Measurements from ENCODE around the gene TRIM8.

The TRIM8 gene

GRCh38 chr10:102646610-102647442 lies 2.5 kb downstream of the TRIM8 start:
- Histone ChIP-seq H3K4me3 (ENCODE audit: low read length) (peak overlapping the region; percentile 100), H3K9me3 (ENCODE audit: control insufficient read depth, low read length) (no peaks in the 10 kb centered on the region), H3K27me3 (replicated peaks; ENCODE audit: control insufficient read depth, insufficient read depth, low read length) (no peaks in the 10 kb centered on the region), H3K36me3 (ENCODE audit: control insufficient read depth, insufficient read depth, low read length, severe bottlenecking) (peaks cover 13% of the 10 kb centered on the region), H3K9ac (ENCODE audit: low read length) (peak overlapping the region; percentile 100), H3K4me1 (ENCODE audit: control insufficient read depth, insufficient read depth, low read length) (peaks cover 44% of the 10 kb centered on the region)
- DNase-seq (ENCODE audit: low read depth) = peak; percentile 68

DNA sequence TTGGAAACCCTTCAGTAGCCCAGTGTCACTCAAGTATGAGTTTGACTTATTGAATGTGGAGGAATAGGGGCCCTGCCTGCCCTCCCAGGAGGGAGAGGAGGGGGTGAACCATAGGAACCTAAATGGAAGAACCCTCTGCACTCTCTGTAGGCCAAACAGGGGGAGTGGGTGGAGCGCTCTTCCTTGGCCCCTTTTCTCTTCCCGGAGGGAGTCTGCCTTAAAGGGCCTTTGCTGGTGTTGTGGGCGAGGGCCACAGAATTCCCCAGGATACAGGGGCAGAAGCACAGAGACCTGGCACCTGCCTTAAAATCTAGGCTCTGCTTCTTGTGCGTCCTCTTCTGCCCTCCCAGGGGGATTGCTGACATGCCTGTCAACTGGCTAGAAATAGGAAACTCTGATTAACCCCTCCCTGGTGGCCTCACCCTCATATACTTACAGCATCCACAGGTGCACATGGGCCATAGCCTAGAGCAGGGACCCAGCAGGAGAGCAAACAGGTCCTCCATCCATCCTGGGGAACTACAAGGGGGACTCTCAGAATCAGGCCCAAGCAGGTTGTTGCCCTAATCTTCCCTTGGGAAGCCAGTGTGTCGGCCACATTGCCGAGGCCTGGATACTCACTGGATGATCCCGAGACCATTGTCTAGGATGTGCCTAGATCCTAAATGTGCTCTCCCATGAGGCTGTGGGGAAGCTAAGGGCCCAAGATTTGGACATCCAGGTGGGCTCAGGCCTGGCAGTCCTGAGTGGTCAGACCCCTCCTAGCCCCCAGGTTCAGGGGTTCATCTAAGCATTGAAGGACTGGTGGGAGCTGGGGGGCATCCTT lies 3.4 kb downstream of the TRIM8 start:
- peak overlapping the region; percentile 100 for H3K4me3 ChIP-seq (ENCODE audit: low read length)
- peaks cover 52% of the 10 kb centered on the region for H3K4me1 ChIP-seq (ENCODE audit: control insufficient read depth, insufficient read depth, low read length)

GRCh38 chr10:102648269-102648888 lies 4.1 kb downstream of the TRIM8 start:
- H3K4me1 ChIP-seq (ENCODE audit: control insufficient read depth, insufficient read depth, low read length) = peaks cover 52% of the 10 kb centered on the region
- H3K36me3 ChIP-seq (ENCODE audit: control insufficient read depth, insufficient read depth, low read length, severe bottlenecking) = peaks cover 21% of the 10 kb centered on the region
- H3K9me3 ChIP-seq (ENCODE audit: control insufficient read depth, low read length) = no peaks in the 10 kb centered on the region
- H3K27me3 ChIP-seq (replicated peaks; ENCODE audit: control insufficient read depth, insufficient read depth, low read length) = no peaks in the 10 kb centered on the region
- no peak for DNase-seq (ENCODE audit: low read depth)
- H3K9ac ChIP-seq (ENCODE audit: low read length) = peak overlapping the region; percentile 100
- peak overlapping the region; percentile 100 for H3K4me3 ChIP-seq (ENCODE audit: low read length)

More for the DNA sequence above, 3.4 kb downstream of the TRIM8 start:
- peak overlapping the region; percentile 100 for H3K9ac ChIP-seq (ENCODE audit: low read length)
- DNase-seq (ENCODE audit: low read depth) = no peak
- H3K27me3 ChIP-seq (replicated peaks; ENCODE audit: control insufficient read depth, insufficient read depth, low read length) = no peaks in the 10 kb centered on the region
- no peaks in the 10 kb centered on the region for H3K9me3 ChIP-seq (ENCODE audit: control insufficient read depth, low read length)
- peaks cover 14% of the 10 kb centered on the region for H3K36me3 ChIP-seq (ENCODE audit: control insufficient read depth, insufficient read depth, low read length, severe bottlenecking)

DNA sequence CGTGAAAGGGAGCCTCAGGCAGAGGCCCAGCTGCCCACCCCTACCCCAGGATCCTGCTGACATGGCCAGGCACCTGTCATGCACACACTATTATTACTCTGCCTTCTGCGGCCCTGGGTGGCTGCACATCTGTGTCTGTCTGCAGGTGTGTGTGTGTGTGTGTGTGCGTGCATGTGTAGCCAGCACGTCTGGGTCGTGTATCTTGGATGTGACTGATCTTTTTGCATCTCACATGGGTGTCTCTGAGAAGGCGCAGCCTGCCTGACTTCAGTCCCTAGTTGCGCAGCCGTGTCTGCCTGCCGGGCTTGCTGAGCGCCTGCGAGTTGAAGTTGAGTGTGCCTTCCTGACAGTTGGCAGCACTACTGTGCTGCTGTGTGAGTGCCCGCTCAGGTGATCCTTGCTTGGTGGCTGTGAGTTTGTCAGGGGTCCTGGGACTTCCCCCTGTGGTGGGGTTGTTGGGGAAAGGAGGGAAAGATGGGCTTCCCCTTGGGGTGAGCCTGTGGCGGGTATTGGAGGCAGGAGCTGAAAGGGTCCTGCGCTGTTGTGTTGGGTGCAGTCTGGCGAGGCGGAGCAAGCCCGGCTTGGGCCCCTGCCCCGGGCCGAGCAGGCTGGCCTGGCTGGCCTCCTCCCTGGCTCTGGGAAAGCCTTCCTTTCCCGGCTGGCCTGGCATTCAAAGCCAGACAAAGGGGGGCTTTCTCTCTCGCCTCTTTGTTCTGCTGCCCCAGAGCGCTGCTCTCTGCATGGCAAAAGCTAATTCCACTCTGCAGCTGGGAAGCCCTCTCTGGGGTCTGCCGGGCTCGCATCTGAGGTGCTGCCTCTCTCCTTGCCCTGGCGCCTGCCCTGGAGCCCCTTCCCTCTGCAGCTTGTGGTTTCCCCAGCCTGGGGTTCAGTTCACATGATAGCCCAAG lies 4.9 kb downstream of the TRIM8 start:
- DNase-seq (ENCODE audit: low read depth) = no peak

DNA sequence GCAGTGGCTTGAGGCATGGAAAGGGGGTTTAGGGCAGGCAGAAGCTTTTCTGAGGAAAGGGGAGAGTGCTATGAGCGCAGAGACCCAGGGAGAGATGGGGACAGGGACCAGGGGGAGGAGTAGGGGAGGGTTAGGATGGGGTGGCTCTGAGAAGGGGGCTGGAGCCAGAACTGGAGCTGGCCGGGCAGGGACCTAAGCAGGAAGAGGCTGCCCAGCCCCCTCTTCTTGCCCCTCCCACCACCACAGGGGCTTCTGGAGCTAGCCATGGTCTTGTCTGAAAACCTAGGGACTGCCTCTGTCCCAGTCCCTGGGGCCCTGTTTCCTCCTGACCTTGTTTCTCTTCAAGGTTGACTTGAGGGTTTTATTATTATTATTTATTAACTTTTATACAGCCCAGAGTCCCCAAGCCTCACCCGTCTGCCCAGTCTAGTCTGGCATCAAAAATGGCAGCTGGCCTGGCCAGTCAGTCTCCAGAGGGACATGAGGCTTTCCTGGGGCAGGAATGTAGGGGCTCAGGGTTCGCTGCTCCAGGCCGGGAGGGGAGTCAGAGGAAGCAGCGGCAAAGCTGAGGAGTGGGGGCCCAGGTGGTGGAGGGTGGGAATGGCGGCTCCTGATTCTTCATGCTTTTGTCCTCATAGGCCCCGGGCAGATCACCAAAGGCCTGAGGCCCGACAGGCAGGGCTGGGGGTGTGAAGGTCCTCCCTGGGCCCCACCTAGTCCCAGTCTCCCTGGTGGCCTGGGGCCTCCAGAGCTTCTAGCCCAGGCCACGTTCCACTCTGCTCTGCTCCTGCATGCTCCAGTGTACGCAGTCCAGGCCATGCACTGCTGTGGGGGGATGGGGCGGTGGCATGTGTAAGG lies 5.7 kb downstream of the TRIM8 start:
- H3K4me3 ChIP-seq (ENCODE audit: low read length) = peak overlapping the region; percentile 100
- DNase-seq (ENCODE audit: low read depth) = no peak
- peaks cover 52% of the 10 kb centered on the region for H3K4me1 ChIP-seq (ENCODE audit: control insufficient read depth, insufficient read depth, low read length)
- no peaks in the 10 kb centered on the region for H3K27me3 ChIP-seq (replicated peaks; ENCODE audit: control insufficient read depth, insufficient read depth, low read length)
- peaks cover 34% of the 10 kb centered on the region for H3K36me3 ChIP-seq (ENCODE audit: control insufficient read depth, insufficient read depth, low read length, severe bottlenecking)
- no peaks in the 10 kb centered on the region for H3K9me3 ChIP-seq (ENCODE audit: control insufficient read depth, low read length)
- H3K9ac ChIP-seq (ENCODE audit: low read length) = peak overlapping the region; percentile 100

More for the DNA sequence above, 4.9 kb downstream of the TRIM8 start:
- no peaks in the 10 kb centered on the region for H3K27me3 ChIP-seq (replicated peaks; ENCODE audit: control insufficient read depth, insufficient read depth, low read length)
- H3K36me3 ChIP-seq (ENCODE audit: control insufficient read depth, insufficient read depth, low read length, severe bottlenecking) = peaks cover 27% of the 10 kb centered on the region
- H3K9ac ChIP-seq (ENCODE audit: low read length) = peak overlapping the region; percentile 100
- peak overlapping the region; percentile 100 for H3K4me3 ChIP-seq (ENCODE audit: low read length)
- no peaks in the 10 kb centered on the region for H3K9me3 ChIP-seq (ENCODE audit: control insufficient read depth, low read length)
- peaks cover 52% of the 10 kb centered on the region for H3K4me1 ChIP-seq (ENCODE audit: control insufficient read depth, insufficient read depth, low read length)

DNA sequence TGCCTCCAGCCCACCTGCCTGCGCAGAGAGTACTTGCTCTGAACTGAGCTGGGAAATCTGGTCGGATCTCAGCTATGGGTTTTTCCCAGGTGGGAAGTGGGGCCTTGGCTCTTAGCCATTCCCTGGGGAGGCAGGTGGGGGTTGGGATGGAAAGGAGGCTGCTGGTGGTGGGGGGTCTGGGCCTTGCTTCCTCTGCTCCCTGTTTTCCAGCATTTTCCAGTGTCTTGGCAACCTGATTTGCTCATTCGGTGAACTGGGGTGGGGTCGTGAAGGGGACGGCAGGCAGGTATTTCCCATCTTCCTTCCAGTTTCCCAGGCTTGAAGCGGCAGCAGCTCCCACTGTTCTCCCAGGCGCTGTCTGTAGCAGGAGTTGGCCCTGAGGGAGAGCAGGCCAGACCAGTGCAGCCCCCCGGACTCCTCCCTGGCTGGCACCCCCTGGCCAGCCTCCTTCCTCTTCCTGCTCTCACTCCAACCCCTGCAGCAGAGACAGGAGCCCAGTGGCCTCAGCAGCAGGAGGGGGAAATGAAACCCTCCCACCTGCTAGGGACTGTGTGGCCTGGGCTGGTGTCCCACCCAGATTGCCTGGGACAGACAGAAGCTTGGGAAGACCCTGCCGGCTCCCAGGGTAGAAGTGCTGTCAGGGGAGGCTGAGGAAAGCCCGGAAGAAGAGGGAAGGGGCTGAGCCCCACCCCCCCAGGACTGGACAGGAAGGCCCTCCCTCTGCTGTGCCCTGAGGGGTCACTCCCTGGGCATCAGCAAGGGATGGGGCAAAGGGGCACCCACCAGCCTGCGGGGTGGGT lies 6.6 kb downstream of the TRIM8 start:
- peaks cover 52% of the 10 kb centered on the region for H3K4me1 ChIP-seq (ENCODE audit: control insufficient read depth, insufficient read depth, low read length)

DNA sequence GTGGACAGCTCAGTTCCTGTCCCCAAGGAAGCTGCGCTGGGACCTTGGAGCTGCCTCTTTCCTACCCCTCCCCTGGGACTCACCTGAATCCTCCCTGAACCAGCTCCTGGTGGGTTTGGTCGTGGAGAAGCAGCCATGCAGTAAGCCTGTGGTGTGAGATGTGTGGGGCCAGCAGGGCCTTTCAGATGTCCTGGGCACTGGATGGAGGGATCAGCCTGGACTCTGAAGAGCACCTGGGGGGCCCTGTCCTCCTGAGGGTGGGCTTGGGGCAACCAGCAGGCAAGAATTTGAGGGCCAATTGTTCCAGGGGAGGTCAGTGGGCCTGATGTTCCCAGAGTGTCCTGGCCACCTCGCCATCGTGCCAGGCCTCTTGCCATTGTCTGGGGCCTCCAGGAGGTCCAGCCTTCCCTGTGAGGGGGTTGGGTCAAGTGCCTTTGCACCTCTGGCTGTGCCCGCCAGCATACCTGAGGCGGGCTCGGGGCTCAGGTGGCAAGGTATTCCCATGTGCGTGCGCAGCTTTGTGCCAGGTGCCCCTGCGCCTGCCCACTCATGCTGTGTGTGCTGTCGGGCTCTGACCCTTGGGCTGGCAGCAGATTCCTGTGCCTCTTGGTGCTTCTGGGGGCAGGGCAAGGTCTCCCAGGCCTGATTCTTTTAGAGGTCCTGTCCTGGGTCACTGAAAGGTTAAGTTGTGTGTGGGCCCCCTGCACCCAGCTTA lies 7.3 kb downstream of the TRIM8 start:
- peaks cover 50% of the 10 kb centered on the region for H3K36me3 ChIP-seq (ENCODE audit: control insufficient read depth, insufficient read depth, low read length, severe bottlenecking)
- peak overlapping the region; percentile 15 for H3K9ac ChIP-seq (ENCODE audit: low read length)
- H3K27me3 ChIP-seq (replicated peaks; ENCODE audit: control insufficient read depth, insufficient read depth, low read length) = no peaks in the 10 kb centered on the region
- H3K4me1 ChIP-seq (ENCODE audit: control insufficient read depth, insufficient read depth, low read length) = peaks cover 52% of the 10 kb centered on the region
- no peak overlapping the region for H3K4me3 ChIP-seq (ENCODE audit: low read length)
- no peak for DNase-seq (ENCODE audit: low read depth)
- H3K9me3 ChIP-seq (ENCODE audit: control insufficient read depth, low read length) = no peaks in the 10 kb centered on the region

More for the DNA sequence above, 6.6 kb downstream of the TRIM8 start:
- no peaks in the 10 kb centered on the region for H3K27me3 ChIP-seq (replicated peaks; ENCODE audit: control insufficient read depth, insufficient read depth, low read length)
- no peaks in the 10 kb centered on the region for H3K9me3 ChIP-seq (ENCODE audit: control insufficient read depth, low read length)
- H3K9ac ChIP-seq (ENCODE audit: low read length) = peak overlapping the region; percentile 54
- peak overlapping the region; percentile 100 for H3K4me3 ChIP-seq (ENCODE audit: low read length)
- DNase-seq (ENCODE audit: low read depth) = no peak
- peaks cover 42% of the 10 kb centered on the region for H3K36me3 ChIP-seq (ENCODE audit: control insufficient read depth, insufficient read depth, low read length, severe bottlenecking)

DNA sequence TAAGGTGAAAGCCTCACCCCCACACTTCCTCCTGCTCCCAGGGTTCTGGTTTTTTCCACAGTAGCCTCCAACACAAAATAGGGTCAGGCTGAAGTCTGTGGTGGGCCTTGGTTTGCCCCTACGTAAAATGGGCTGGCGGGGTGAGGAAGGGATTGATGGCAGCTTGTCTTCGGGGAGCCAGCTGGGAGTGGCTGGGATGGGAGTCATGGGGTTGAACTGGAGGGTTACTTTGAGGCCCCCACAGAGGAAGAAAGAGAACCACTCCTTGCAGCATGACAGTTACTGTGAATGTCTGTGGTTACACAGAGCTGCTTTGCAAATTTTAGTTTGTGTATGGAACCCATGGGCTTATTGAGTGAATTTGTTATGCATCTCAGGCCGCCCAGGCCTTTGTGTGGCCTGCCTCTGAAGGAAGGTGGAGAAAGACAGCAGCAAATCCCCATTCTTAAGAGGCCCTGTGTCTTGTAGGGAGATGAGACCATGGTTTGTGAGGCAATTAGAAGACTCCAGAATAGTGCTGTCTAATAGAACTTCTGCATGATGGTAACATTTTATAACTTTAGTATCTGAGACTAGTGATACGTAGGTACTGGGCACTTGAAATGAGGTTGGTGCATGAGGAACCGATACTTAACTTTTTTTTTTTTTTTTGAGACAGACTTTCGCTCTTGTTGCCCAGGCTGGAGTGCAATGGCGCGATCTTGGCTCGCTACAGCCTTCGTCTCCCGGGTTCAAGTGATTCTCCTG lies 8.1 kb downstream of the TRIM8 start:
- H3K36me3 ChIP-seq (ENCODE audit: control insufficient read depth, insufficient read depth, low read length, severe bottlenecking) = peaks cover 57% of the 10 kb centered on the region
- no peaks in the 10 kb centered on the region for H3K9me3 ChIP-seq (ENCODE audit: control insufficient read depth, low read length)
- no peaks in the 10 kb centered on the region for H3K27me3 ChIP-seq (replicated peaks; ENCODE audit: control insufficient read depth, insufficient read depth, low read length)
- no peak for DNase-seq (ENCODE audit: low read depth)
- H3K9ac ChIP-seq (ENCODE audit: low read length) = peak overlapping the region; percentile 15
- no peak overlapping the region for H3K4me3 ChIP-seq (ENCODE audit: low read length)
- H3K4me1 ChIP-seq (ENCODE audit: control insufficient read depth, insufficient read depth, low read length) = peaks cover 50% of the 10 kb centered on the region

Data from adipocyte (in vitro differentiated cells).